ENCODE results near the gene ZNF573.
"Not testable (repeated sequence)": the region's sequence is repeated elsewhere in the genome, so short reads cannot be mapped to it uniquely, and the experiment has no call there.

The ZNF573 gene

GRCh38 chr19:37779127-37780005 lies at the start of gene ZNF573:
Gene ZNF573, minus strand, starts transcription at chr19:37779586. Its CDS starts 5,857 bp downstream, at chr19:37773729.
- Histone ChIP-seq H3K4me3 (peak within 1 kb of the TSS; percentile 64 to 67), H3K27me3 (no peaks in the 10 kb centered on the region), H3K36me3 (peaks cover 0 to 10% (median 5%) of the 10 kb centered on the region in 3 donors), H3K27ac (peak within 1 kb of the TSS; percentile 80 to 88), H3K4me1 (peaks cover 0 to 15% (median 9%) of the 10 kb centered on the region in 4 donors), H3K9me3 (peaks cover 0 to 12% (median 0%) of the 10 kb centered on the region in 3 donors)
- DNase-seq, result peak; percentile 81 to 85
- intact Hi-C loops (cut with DNase I; ENCODE audit: low total_unique reads), result no loop called here
- TF ChIP-seq, protein P1, sequence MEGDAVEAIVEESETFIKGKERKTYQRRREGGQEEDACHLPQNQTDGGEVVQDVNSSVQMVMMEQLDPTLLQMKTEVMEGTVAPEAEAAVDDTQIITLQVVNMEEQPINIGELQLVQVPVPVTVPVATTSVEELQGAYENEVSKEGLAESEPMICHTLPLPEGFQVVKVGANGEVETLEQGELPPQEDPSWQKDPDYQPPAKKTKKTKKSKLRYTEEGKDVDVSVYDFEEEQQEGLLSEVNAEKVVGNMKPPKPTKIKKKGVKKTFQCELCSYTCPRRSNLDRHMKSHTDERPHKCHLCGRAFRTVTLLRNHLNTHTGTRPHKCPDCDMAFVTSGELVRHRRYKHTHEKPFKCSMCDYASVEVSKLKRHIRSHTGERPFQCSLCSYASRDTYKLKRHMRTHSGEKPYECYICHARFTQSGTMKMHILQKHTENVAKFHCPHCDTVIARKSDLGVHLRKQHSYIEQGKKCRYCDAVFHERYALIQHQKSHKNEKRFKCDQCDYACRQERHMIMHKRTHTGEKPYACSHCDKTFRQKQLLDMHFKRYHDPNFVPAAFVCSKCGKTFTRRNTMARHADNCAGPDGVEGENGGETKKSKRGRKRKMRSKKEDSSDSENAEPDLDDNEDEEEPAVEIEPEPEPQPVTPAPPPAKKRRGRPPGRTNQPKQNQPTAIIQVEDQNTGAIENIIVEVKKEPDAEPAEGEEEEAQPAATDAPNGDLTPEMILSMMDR (IDR thresholded peaks at IDR 0.05), result peak; percentile 17 to 29

DNA sequence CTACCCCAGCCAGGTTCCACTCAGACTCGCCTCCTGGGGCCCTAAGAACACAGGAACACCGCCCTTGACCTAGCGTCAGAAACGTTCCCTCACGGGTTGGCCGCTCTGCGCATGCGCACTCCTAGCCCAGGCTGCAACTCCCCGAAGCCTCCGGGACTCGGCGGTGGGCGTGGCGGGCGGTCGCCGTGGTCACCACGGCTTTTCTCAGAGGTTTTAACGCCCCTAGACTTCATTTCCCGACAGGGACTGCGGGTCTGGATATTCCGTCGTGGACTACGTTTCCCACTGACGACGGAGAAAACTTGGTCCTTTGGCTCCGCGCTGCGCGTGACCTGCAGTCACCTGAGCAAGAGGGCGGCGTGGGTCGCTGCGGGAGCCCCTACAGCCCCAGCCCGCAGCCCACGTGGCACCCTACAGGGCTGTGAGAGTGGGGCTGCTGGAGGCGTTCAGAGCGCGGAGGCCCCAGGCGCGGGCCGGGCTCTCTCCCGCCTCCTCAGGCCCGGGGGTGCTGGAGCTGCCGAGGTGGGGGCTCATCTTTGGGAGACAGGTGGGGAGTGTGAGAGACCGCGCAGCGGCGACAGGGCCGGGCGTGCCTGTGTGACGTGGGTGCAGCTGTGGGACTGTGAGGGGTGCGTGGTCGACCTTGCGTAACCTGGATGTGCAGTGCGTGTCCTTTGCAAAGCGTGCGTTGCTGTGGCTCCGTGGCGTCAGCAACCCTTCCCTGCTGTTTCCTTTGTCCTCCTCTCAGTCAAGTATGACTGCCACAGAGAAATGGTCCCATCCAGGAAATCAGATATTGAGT lies 38.0 kb upstream of the ZNF573 start:
- intact Hi-C loops (cut with DNase I; ENCODE audit: low total_unique reads), result no loop called here
- TF ChIP-seq, protein P1 (IDR thresholded peaks at IDR 0.05), result no peak
- DNase-seq, result peak; percentile 64 to 89

GRCh38 chr19:37815611-37816010 lies 36.2 kb upstream of the ZNF573 start:
- DNase-seq; H3K27ac ChIP-seq; H3K27me3 ChIP-seq; intact Hi-C loops (cut with DNase I; ENCODE audit: low total_unique reads); H3K4me3 ChIP-seq: not testable (repeated sequence)
- Histone ChIP-seq H3K36me3 (peaks cover 13 to 20% (median 14%) of the 10 kb centered on the region in 3 donors), H3K9me3 (peaks cover 0 to 30% (median 13%) of the 10 kb centered on the region in 3 donors), H3K4me1 (peaks cover 0 to 14% (median 5%) of the 10 kb centered on the region in 4 donors)

More for the DNA sequence above, 38.0 kb upstream of the ZNF573 start:
- H3K27ac ChIP-seq, result peak overlapping the region; percentile 48 to 68
- H3K9me3 ChIP-seq, result peaks cover 0 to 31% (median 0%) of the 10 kb centered on the region in 3 donors
- peaks cover 0 to 14% (median 5%) of the 10 kb centered on the region in 4 donors for H3K4me1 ChIP-seq
- peak overlapping the region; percentile 63 to 64 for H3K4me3 ChIP-seq
- peaks cover 30 to 33% (median 31%) of the 10 kb centered on the region in 3 donors for H3K36me3 ChIP-seq
- H3K27me3 ChIP-seq, result no peaks in the 10 kb centered on the region

- Histone ChIP-seq H3K27ac (no peak overlapping the region), H3K4me1 (peaks cover 0 to 14% (median 5%) of the 10 kb centered on the region in 4 donors), H3K36me3 (peaks cover 0 to 12% (median 4%) of the 10 kb centered on the region in 3 donors), H3K27me3 (no peaks in the 10 kb centered on the region), H3K4me3 (no peak overlapping the region), H3K9me3 (peaks cover 0 to 51% (median 33%) of the 10 kb centered on the region in 3 donors)
- intact Hi-C loops (cut with DNase I; ENCODE audit: low total_unique reads), result no loop called here
- no peak for DNase-seq
- TF ChIP-seq, protein P1 (IDR thresholded peaks at IDR 0.05), result no peak
Observed at GRCh38 chr19:37813340-37813739, 34.0 kb upstream of the ZNF573 start.

DNA sequence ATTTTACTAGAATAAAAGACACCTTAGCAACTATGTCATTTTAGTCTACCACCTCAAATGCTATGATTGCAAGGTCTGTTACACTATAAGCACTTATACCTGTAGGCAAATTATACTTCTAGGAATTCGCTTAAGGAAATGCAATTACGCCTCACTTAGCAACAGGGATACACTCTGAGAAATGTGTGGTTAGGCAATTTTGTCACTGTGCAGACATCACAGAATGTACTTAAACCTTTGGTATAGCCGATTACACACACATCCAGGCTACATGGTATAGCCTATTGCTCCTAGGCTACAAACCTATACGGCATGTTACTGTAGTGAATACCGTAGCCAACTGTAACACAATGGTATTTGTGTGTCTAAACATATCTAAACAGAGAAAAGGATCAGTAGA lies 30.0 kb upstream of the ZNF573 start:
- Histone ChIP-seq H3K4me1 (no peaks in the 10 kb centered on the region), H3K27ac (no peak overlapping the region), H3K27me3 (no peaks in the 10 kb centered on the region), H3K4me3 (no peak overlapping the region), H3K9me3 (peaks cover 0 to 78% (median 70%) of the 10 kb centered on the region in 3 donors), H3K36me3 (peaks cover 0 to 25% (median 21%) of the 10 kb centered on the region in 3 donors)
- TF ChIP-seq, protein P1 (IDR thresholded peaks at IDR 0.05), result no peak
- no peak for DNase-seq
- intact Hi-C loops (cut with DNase I; ENCODE audit: low total_unique reads), result no loop called here

Data from tibial artery (tissue), 4 donors.